ENCODE results near the gene DLG3.

GRCh38 chrX:70411475-70411874 lies 33.2 kb upstream of the DLG3 start:
- TF ChIP-seq CTCF (IDR thresholded peaks at IDR 0.05) (no peak), EP300 (IDR thresholded peaks at IDR 0.05) (no peak), RAD21 (conservative IDR thresholded peaks at IDR 0.05 in 1 of 2, IDR thresholded peaks at IDR 0.05 in 1 of 2) (no peak), MAFK (IDR thresholded peaks at IDR 0.05; ENCODE audit: partially characterized antibody) (no peak), JUNB (IDR thresholded peaks at IDR 0.05) (no peak), HDAC2 (IDR thresholded peaks at IDR 0.05) (no peak), ESRRA (IDR thresholded peaks at IDR 0.05; ENCODE audit: borderline replicate concordance, low read length) (no peak), MAX (IDR thresholded peaks at IDR 0.05) (no peak), NR3C1 (IDR thresholded peaks at IDR 0.05) (no peak), POLR2A (IDR thresholded peaks at IDR 0.05; ENCODE audit: low read length) (no peak), REST (IDR thresholded peaks at IDR 0.05) (no peak), NFE2L2 (conservative IDR thresholded peaks at IDR 0.05; ENCODE audit: low read length) (no peak), BHLHE40 (IDR thresholded peaks at IDR 0.05; ENCODE audit: low read depth, low read length) (no peak)
